Measurements from ENCODE around the gene SMIM32.

DNA sequence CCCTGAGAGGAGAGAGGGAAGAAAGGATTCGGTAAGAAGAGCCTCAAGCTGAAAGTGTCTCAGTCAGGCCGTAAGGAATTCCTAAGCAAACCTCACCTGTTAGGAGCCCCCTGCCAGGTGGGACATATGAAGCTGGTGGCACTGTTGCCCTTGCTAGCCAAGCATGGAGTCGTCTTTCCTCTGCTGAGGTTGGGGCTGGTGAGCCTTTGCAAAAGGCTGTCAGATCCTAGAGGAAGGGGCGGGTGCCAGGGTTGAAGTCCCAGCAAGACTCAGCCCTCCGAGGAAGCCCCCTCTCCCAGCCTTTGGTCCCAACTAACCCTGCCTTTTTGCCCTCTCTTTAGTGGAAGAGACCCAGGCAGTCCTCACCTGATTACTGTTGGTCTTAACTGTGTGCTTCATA, 5.5 kb upstream of the SMIM32 start:
- TF ChIP-seq, protein P1, sequence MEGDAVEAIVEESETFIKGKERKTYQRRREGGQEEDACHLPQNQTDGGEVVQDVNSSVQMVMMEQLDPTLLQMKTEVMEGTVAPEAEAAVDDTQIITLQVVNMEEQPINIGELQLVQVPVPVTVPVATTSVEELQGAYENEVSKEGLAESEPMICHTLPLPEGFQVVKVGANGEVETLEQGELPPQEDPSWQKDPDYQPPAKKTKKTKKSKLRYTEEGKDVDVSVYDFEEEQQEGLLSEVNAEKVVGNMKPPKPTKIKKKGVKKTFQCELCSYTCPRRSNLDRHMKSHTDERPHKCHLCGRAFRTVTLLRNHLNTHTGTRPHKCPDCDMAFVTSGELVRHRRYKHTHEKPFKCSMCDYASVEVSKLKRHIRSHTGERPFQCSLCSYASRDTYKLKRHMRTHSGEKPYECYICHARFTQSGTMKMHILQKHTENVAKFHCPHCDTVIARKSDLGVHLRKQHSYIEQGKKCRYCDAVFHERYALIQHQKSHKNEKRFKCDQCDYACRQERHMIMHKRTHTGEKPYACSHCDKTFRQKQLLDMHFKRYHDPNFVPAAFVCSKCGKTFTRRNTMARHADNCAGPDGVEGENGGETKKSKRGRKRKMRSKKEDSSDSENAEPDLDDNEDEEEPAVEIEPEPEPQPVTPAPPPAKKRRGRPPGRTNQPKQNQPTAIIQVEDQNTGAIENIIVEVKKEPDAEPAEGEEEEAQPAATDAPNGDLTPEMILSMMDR (conservative IDR thresholded peaks at IDR 0.05), result no peak
- TF ChIP-seq ZFX (IDR thresholded peaks at IDR 0.05), result no peak
